GM21737 (cell line): ENCODE results near the gene NRSN2.

Experiments
- ATAC-seq: cut with Tn5 transposase; IDR thresholded peaks from one replicate; pipeline ENCODE4 v1.9.1; 2021; ENCODE audit warnings: mild to moderate bottlenecking, moderate library complexity; ENCODE audit not compliant: unreplicated experiment

NRSN2 gene, protein sequence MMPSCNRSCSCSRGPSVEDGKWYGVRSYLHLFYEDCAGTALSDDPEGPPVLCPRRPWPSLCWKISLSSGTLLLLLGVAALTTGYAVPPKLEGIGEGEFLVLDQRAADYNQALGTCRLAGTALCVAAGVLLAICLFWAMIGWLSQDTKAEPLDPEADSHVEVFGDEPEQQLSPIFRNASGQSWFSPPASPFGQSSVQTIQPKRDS

DNA sequence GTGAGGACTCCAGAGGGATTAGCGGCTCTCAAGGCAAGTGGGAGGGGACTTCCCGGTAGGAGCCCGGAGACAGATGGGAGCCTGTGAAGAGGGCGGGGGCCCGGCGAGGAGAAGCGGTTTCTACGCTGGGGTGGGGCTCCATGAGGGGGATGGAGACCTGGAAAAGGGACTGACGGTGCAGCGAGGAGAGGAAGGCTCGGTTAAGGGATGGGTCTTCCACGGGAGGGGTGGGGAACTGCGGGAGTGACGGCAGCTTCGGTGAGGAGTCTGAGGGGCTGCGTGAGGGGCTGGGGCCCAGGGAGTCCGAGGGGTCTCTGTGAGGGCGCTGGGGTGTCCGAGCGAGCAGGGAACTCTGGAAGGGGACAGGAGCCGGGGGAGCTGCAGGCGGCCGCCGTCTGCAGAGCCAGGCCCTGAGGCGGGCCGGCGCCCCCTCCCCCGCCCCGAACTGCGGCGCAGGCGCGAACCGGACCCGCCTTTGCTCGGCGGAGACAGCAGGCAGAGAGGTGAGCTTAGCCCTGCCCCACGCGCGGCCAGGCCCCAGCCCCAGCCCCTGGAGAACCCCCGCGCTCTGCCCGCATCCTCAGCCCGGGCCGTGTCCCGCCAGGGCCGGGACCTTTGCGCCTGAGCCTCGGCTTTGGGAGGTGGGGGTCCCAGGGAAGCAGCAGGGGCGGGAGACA, at the start of gene NRSN2:
Gene NRSN2 (plus strand): TSS at position 472 of the 677 bp plus-strand sequence. CDS start 2,533 bp downstream, outside the sequence.
- no peak for ATAC-seq

DNA sequence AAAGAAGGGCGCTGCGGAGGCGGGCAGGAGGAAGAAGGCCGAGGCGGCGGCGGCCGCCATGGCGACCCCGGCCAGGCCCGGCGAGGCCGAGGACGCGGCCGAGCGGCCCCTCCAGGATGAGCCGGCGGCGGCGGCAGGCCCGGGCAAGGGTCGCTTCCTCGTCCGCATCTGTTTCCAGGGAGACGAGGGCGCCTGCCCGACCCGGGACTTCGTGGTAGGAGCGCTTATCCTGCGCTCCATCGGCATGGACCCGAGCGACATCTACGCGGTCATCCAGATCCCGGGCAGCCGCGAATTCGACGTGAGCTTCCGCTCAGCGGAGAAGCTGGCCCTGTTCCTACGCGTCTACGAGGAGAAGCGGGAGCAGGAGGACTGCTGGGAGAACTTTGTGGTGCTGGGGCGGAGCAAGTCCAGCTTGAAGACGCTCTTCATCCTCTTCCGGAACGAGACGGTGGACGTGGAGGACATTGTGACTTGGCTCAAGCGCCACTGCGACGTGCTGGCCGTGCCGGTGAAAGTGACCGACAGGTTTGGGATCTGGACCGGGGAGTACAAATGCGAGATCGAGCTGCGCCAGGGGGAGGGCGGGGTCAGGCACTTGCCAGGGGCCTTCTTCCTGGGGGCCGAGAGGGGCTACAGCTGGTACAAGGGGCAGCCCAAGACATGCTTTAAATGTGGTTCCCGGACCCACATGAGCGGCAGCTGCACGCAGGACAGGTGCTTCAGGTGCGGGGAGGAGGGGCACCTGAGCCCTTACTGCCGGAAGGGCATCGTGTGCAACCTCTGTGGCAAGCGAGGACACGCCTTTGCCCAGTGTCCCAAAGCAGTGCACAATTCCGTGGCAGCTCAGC, 48.8 kb upstream of the NRSN2 start:
- ATAC-seq = peak; percentile 18

GRCh38 chr20:298776-299391, 48.0 kb upstream of the NRSN2 start:
- ATAC-seq = no peak

DNA sequence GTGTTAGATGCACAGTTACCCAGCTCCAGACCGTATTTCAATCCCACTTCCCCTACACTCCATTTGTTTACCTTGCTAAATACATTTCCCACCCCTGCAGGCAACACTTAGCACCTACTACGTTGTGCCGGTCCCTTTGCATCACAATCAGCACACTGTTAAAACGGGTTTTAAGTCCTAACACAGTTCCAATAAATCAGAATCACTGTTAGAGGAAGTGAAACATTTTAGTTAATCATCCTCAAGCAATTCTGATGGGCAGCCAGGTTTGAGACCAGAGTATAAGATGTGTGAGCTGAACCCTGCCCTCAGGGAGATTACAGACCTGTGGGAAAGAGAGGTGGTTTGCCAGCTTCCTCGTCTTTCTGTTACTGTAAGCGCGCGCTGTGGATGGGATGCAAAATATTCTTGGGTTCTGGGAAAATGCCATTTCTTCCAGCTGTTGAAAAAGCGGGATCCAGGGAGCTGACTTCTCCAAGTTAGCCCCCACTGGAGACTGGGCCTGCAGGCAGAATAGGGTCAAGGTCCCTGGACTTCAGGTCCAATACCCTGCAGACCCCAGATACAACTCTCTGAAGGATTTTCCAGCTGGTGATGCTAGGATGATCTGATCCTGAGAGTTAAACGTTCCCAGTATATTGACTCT, 46.4 kb upstream of the NRSN2 start:
- no peak for ATAC-seq

DNA sequence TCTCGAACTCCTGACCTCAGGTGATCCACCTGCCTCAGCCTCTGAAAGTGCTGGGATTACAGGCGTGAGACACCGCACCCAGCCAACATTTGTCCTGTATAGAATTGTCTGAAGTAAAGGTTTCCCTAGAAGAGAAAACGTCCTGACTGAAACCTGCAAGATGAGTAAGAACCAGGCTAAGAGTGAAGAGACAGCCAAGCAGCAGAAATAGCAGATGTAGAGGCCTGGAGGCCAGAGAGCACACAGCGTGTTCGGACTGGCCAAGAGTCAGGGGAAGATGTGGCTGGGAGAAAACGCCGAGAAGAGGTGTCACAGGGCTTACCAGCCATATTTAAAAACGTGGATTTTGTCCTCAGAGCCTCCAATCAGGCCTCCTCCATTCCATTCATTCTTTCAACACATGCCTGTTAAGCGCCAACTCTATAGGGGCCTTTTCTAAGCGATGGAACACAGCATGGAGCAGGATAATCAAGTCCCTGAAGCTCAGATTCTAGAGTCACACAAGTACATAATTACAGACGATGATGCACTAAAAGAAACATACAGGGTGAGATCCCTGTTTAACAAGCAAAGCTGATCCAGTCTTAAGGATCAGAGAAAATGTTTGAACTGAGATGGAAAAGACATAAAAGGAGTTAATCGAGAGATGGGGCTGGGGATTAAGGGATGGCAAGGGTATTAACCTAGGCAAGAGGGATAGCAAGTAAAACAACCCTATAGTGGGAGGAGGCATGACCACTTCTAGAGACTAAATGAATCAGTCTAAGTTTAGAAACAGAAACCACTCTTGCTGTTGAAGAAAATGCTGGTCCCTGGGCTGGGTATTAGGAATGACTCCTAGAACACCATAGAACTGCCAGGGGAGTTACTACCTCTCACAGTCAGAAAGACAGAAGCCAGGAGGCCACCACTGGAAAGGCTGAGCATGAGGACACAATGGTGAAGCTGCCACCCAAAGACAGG, 44.7 kb upstream of the NRSN2 start:
- no peak for ATAC-seq

DNA sequence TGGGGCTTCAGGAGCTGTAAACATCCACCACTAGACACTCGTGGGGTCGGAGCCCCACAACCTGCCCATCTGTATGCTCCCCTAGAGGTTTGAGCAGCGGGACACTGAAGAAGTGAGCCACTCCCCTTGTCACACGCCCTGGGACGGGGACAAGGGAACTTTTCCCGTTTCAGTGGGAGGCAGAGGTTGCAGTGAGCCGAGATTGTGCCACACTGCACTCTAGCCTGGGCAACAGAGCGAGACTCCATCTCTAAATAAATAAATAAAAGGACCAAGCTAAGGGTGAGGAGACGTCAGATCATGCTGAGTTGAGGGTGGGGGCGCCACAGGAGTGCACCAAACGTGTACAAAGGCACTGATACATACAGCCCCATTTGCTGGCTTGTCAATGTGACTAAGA, 41.2 kb upstream of the NRSN2 start:
- no peak for ATAC-seq

DNA sequence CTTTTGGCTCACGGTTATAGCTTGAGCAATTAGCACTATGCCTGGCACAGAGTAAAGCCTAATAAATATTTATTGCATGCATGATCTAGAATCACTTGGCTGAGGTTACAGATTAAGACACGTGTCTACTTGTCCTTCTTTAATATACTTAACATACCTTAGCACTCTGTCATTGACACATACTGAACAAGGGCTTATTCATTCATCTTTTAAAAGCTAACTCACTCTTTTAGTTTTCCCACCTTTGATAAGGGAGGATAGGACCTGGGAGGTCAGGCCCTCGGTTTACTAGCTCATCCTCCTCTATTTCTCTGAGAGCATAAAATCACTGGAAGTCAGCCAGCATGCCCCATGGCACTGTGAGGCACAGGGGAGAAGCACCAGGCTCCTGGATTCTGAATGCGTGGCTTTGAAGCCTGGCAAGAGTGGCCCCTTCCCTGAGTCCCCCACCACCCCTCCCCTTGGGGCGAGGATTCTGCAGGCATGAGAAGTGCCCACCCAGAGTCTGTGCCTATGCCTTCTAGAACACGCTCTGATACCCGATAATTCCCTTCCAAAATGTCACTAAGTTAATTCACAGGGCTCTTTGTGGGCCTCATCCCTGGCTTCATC, 38.4 kb upstream of the NRSN2 start:
- ATAC-seq = no peak

GRCh38 chr20:309306-309840, 37.5 kb upstream of the NRSN2 start:
- ATAC-seq = no peak

DNA sequence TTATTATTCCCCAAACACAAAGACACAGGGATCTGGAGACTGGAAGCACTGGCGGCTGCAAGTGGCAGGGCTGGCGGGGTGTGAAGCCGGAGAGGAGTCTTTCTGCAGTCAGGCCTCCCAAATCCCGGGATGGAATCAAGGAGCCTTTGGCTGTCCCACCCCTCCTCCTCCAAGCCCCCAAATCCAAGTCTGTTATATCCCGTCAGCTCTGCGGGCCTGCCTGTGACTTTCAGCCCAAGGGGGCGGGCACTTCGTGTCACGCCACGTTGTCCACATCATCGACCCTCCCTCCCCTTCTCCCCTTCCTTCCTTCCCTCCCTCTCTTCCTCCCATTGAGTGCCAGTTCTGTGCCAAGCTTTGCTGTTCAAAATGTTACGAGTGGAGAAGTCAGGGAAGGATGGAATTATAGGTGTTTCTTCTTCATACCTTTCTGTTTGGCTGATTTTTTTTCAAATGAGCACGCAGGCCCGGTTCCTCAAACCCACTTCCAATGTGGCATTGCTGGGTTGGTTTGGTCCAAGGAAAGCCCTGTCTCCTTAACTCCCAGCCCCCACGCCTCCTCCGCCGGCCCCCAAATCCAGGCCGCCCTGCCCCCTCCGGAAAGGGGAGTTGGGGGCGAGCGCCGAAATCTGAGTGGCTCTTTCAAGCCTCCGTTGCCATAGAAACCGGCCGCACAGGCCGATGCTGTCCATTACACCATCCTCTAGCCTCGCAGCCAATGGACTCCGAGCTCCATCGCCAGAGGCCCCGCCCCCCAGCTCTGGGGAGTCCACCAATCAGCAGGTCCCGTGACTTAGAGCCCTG, 36.9 kb upstream of the NRSN2 start:
- peak; percentile 93 for ATAC-seq

- ATAC-seq = no peak
These were observed 36.3 kb upstream of the NRSN2 start for GRCh38 chr20:310645-311044.

DNA sequence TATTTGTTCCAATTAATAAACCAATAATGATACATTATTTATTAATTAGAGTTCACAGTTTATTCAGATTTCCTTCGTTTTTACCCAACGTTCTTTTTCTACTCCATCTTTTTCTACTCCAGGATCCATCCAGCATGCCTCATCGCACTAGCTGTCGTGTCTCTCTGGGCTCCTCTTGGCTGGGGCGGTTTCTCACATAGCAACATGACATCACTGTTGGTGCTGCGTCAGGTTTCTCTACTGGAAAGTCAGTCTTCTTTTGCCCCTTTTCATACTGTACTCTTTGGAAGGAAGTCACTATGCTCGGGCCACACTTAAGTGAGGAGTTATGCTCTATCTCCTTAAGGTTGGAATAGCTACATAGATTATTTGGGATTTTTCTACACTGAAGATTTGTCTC, 35.3 kb upstream of the NRSN2 start:
- no peak for ATAC-seq

DNA sequence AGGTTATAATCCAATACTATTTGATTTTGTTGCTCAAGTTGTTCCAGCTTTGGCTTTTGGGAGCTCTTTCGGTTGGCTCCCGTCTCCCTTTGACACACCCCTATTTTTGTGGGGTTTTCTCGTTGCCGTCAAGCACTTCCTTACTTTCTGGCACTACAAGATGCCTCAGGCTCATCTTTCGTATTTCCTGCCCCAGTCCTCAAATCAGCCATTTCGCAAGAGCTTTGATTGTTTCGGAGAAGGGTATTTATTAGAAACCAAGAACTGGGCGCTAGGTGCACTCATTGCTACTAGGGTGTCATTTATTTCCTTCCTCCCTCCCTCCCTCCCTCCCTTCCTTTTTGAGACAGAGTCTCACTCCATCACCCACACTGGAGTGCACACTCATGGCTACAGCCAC, 34.8 kb upstream of the NRSN2 start:
- ATAC-seq = no peak

GRCh38 chr20:312866-313265, 34.0 kb upstream of the NRSN2 start:
- no peak for ATAC-seq

GRCh38 chr20:313402-313801, 33.5 kb upstream of the NRSN2 start:
- no peak for ATAC-seq

DNA sequence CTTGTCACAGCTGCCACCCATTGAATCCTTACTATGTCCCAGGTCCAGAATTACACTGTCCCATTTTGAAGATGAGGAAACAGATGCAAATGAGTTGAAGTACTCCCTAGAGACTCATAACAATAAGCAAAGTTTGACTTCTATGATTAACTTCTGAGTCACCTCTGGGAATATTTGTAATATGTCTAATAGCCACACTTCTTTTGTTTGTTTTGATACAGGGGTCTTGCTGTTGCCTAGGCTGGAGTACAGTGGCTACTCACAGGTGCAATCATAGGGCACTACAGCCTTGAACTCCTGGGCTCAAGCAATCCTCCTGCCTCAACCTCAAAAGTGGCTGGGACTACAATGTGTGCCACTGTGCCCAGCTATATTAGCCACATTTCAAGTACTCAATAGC, 33.0 kb upstream of the NRSN2 start:
- no peak for ATAC-seq

- ATAC-seq = no peak
These were observed 30.4 kb upstream of the NRSN2 start for GRCh38 chr20:316316-317068.

DNA sequence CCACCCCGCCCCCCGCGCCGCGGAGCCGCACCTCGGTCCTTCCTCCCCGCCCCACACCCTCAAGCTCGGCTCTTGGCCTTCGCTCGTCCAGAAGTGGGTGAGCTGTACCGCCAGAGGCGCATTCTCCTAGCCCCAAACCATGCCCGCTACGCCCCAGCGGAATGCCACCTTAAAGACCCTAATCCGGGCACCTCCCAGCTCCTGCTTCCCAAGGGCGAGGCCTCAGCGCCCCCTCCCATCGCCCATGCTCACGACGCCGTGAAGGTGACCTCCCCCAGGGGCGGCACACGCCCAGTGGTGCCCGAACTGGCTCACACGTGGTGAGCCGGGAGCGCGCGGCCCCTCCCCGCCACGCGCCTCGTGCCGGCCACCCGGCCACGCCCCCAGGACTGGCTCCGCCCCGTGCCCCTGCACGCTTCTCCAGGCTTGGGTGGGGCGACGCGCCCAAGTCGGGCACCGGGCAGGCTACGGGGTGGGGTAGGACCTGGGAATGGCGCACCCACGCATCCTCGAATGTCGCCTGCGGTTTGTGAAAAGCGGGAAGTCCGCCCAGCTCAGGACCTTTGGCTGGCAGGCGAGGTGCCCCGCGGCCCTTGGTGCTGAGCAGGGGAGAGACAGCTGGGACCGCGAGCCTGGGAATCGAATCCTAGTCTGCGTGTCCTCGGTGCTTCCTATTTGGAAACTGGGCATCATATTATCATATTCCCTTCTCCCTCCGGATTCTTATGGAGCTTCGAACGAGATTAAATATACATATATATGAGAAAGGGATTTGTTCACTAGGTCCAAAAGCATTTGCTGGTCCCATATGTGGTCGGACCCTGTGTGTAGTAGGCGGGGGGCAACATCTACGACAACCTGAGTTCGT, 22.5 kb upstream of the NRSN2 start:
- ATAC-seq = peak; percentile 48
